GM21367 (cell line): Measurements from ENCODE around the gene VAT1L.

ENCODE experiments used
- ATAC-seq: cut with Tn5 transposase; IDR thresholded peaks from one replicate; pipeline ENCODE4 v1.9.1; 2021; ENCODE audit not compliant: unreplicated experiment

The VAT1L gene

GRCh38 chr16:77781091-77781490 lies 7.3 kb upstream of the VAT1L start:
- no peak for ATAC-seq

- no peak for ATAC-seq
These were observed 5.7 kb upstream of the VAT1L start for GRCh38 chr16:77782694-77783093.

DNA sequence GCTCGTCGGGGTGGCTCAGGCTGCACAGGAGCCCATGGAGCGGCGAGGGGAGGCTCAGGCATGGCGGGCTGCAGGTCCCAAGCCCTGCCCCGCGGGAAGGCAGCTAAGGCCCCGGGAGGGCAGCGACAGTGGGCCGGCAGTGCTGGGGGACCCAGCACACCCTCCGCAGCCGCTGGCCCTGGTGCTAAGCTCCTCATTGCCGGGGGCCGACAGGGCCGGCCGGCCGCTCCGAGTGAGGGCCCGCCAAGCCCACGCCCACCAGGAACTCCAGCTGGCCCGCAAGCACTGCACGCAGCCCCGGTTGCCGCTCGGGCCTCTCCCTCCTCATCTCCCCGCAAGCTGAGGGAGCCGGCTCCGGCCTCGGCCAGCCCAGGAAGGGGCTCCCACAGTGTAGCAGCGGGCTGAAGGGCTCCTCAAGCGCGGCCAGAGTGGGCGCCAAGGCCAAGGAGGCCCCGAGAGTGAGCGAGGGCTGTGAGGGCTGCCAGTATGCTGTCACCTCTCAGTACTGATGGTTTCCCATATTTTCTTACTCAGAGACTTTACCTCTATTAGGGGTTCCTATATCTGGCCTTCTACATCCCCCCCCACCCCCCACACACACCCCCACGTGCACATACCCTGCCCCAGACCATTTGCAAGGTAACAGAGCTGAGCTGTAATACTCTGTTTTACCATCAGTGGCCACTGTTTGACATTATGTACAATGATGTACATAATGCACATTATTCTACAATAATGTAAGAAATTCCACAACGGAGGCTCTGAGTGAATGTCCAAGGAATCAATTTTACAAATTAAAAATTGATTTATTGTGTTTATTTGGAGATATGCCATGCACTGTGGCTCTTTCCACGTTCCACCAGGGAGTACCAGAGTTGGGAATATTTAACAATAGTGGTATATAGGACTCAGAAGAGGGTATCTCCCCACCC lies 3.7 kb upstream of the VAT1L start:
- ATAC-seq = no peak

DNA sequence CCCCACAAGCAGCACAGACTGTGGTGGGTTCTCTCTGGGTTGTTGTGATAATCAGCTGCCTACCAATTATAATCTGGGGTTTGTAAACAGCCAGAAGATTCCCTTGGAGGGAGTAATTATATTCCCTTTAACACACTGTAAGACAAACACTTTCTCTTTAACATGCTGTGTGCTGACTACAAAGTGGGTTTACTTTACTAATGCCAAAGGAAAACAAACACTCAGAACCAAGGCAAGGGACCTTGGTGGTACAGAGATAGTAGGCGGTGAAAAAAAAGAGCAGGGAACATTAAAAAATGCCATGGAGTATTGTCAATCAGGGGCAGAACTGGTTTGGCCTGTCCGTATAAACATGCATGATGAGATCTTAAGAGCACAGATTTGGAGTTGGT lies 3.0 kb upstream of the VAT1L start:
- no peak for ATAC-seq

GRCh38 chr16:77786186-77786847 lies 2.0 kb upstream of the VAT1L start:
- ATAC-seq = no peak

GRCh38 chr16:77787452-77787851 lies 912 bp upstream of the VAT1L start:
- ATAC-seq = no peak

- no peak for ATAC-seq
These were observed 983 bp downstream of the VAT1L start for GRCh38 chr16:77789085-77790008.

GRCh38 chr16:77790009-77790372 lies 1.6 kb downstream of the VAT1L start:
- ATAC-seq = no peak

- ATAC-seq = no peak
These were observed 2.5 kb downstream of the VAT1L start for GRCh38 chr16:77790912-77791311.

- ATAC-seq = no peak
These were observed 5.1 kb downstream of the VAT1L start for GRCh38 chr16:77793417-77793816.

- ATAC-seq = no peak
These were observed 6.2 kb downstream of the VAT1L start for GRCh38 chr16:77794586-77794985.

DNA sequence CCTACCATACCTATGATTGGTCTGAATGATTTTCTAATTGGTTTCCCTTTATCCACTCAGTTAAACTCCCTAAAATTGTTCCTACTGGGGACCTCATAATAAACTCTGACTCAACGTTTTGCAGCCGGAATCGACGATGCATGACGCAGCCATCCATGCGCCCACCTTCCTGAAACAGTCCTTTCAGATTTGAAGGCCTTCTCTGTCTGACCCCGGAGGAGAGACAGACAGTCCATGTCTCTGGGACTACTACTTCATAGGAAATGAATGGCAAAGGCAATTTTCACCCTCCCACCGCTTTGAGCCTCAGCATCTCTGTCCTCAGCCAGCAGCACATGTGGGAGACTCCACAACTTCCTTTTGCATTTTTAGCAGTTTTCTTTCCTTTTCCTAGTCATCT lies 13.5 kb downstream of the VAT1L start:
- no peak for ATAC-seq

DNA sequence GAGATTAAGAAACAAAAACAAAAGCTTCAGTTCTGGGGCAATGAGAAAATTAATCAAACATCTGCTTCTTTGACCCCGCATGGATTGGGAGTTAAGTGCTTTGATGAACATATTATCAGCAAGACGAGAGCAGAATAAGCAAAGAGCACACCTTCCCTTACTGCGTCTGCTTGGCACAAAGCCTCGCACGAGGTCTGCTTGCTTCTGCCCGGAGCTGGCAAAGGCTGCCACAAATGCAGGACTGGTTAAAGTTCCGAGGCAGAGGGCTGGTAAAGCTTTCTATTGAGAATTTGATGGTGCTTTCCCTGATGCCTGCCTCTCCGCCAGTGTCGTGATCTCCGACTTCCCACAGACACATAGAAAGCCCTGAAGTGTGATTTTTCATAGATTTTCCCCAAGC lies 17.0 kb downstream of the VAT1L start:
- no peak for ATAC-seq

GRCh38 chr16:77807021-77807420 lies 18.7 kb downstream of the VAT1L start:
- ATAC-seq = no peak

DNA sequence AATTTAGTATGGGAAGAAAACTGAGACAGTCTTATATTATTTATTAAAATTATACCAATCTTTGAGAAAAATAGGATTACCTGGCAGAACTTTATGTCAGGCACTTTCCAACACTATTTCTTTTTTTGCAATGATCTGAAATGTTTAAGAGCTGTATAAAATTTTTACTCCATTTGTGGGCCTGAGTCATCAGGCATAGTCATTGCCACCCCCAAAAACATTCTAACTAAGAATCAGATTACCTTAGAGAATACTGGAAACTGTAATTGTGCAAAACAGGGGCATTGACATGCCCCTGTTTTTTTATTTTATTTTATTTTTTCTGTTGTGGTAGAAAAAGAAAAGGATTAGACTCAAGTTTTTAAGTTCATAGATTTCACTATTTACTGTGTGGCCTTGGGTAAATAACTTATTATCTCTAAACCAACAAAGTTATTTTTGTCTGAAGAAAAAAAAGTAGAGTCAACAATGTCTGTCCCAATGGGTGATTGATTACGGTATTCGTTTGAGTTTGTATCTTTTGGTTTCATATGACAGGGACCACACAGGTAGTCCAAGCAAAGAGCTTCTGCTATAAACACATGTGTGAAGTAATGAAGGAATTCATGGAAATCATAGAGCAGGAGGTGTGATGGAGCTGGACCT lies 24.6 kb downstream of the VAT1L start:
- no peak for ATAC-seq

- no peak for ATAC-seq
These were observed 27.9 kb downstream of the VAT1L start for GRCh38 chr16:77816293-77816692.

DNA sequence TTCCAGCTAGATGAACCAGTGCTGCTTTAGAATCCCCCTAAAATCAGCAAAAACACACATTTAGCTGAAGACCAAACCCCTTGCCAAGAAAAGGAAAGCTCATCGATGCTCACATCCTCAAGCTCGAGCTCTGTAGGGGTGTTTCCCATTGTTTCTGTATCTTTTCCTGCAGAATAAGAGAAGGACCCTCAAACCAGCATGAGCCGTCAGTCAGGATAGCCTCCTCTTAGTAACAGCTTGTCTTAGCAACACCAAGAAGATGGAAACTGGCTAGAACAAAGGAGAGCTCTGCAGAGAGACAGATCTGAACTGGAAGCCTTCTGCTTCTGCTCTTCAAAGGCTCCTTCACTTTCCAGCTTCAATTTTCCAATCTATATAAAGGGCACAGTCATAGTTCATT lies 32.0 kb downstream of the VAT1L start:
- no peak for ATAC-seq

DNA sequence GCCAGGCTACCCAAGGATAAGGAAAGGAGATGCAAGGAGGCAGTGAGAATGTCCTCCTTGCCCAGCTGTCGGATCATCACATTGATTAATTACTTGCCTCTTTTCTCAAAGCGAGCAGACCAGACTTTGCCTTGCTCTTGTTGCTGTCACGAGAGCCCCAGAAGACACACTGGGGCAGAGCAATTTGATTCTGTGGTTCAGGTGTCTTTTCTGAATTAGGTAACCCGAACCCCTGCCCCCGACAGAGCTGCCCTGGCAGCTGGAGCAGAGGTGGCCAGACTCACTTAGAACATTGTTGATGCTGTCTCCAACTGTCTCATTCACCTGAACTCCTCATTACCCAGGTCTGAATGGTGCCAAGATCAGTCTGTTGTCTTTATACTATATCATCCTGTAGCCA lies 34.3 kb downstream of the VAT1L start:
- ATAC-seq = no peak

- ATAC-seq = no peak
These were observed 34.7 kb downstream of the VAT1L start for GRCh38 chr16:77823067-77823466.

- no peak for ATAC-seq
These were observed 36.8 kb downstream of the VAT1L start for GRCh38 chr16:77825196-77825595.

GRCh38 chr16:77827032-77827431 lies 38.7 kb downstream of the VAT1L start:
- ATAC-seq = no peak
